A549 (cell line): Measurements from ENCODE around the gene CBR3.

Source experiments
- CEBPB ChIP-seq, 2 experiments: fragments of >200 bp in 1 of 2; sonication (Bioruptor Twin) in 1 of 2; formaldehyde crosslinking in 1 of 2; IDR thresholded peaks; 2 replicates each; pipeline ENCODE4 v1.6.1; 2012 to 2016
- CHD2 ChIP-seq: fragments of 150-350 bp; IDR thresholded peaks from 2 replicates; pipeline ENCODE4 v1.6.1; 2014; ENCODE audit warnings: low read length; ENCODE audit not compliant: partially characterized antibody
- CHD4 ChIP-seq: fragments of 200-600 bp; sonication (generic); IDR thresholded peaks from 2 replicates; pipeline ENCODE4 v1.6.1; 2016; ENCODE audit warnings: antibody characterized with exemption, mild to moderate bottlenecking, borderline replicate concordance
- CTCF ChIP-seq: fragments of >200 bp; sonication (Bioruptor Twin); formaldehyde crosslinking; IDR thresholded peaks from 3 replicates; pipeline ENCODE4 v1.5.1; 2016
- JUN ChIP-seq, 2 experiments: fragments of >200 bp; sonication (Bioruptor Twin); formaldehyde crosslinking; IDR thresholded peaks; 2 replicates in 1 of 2; 3 replicates in 1 of 2; pipeline ENCODE4 v1.6.1; 2016 to 2017
- POLR2A ChIP-seq: IDR thresholded peaks from 2 replicates; pipeline ENCODE4 v1.6.1; 2012; ENCODE audit warnings: mild to moderate bottlenecking, low read length
- RAD21 ChIP-seq, 2 experiments: fragments of >200 bp in 1 of 2; sonication (Bioruptor Twin) in 1 of 2; formaldehyde crosslinking in 1 of 2; IDR thresholded peaks in 1 of 2; conservative IDR thresholded peaks in 1 of 2; 2 replicates in 1 of 2; 3 replicates in 1 of 2; pipeline ENCODE4 v1.6.1; 2012 to 2018; ENCODE audit warnings: inconsistent platforms in 1 of 2
- RCOR1 ChIP-seq: fragments of 150-350 bp; IDR thresholded peaks from 2 replicates; pipeline ENCODE4 v1.6.1; 2014; ENCODE audit warnings: antibody characterized with exemption, low read length, low read depth
- RNF2 ChIP-seq: fragments of 200-600 bp; sonication (generic); IDR thresholded peaks from 2 replicates; pipeline ENCODE4 v1.6.1; 2016; ENCODE audit warnings: low read depth, mild to moderate bottlenecking, antibody characterized with exemption, moderate library complexity, borderline replicate concordance
- SMC3 ChIP-seq: fragments of >200 bp; sonication (Bioruptor Twin); formaldehyde crosslinking; IDR thresholded peaks from 3 replicates; pipeline ENCODE4 v1.6.1; 2018; ENCODE audit warnings: inconsistent platforms

GRCh38 chr21:36159356-36159921 is 24.6 kb downstream of the CBR3 start:
- TF ChIP-seq POLR2A: no peak
- no peak for TF ChIP-seq CEBPB (IDR thresholded peaks at IDR 0.05)
- TF ChIP-seq SMC3: no peak
- TF ChIP-seq RAD21 (conservative IDR thresholded peaks at IDR 0.05 in 1 of 2, IDR thresholded peaks at IDR 0.05 in 1 of 2): no peak
- TF ChIP-seq CTCF: no peak
- no peak for TF ChIP-seq RCOR1
- no peak for TF ChIP-seq CHD4
- TF ChIP-seq JUN (IDR thresholded peaks at IDR 0.05): no peak
- no peak for TF ChIP-seq RNF2
- TF ChIP-seq CHD2: no peak
